GM21529 (cell line): ENCODE measurements around the gene CSNK1G2.

Experiments used
- ATAC-seq: cut with Tn5 transposase; IDR thresholded peaks from one replicate; pipeline ENCODE4 v1.9.1; 2021; ENCODE audit not compliant: unreplicated experiment

The CSNK1G2 gene

DNA sequence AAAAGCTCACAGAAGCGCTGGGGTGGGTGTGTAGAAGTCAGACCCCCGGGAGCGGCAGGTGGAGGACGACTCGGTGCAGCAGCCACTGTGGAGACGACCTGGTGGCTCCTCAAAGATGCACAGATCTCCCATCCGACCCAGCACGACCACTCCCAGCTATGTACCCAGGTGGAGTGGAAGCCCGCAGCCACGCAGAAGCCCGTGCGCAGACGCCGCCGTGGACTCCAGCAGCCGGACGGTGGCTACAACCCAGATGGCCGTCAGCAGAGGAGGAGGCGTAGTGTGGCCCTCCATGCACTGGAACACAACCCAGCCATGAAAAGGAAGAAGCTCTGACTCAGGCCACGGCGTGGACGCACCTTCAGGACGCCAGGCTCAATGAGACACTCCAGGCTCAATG lies 21.7 kb downstream of the CSNK1G2 start:
- ATAC-seq = no peak

DNA sequence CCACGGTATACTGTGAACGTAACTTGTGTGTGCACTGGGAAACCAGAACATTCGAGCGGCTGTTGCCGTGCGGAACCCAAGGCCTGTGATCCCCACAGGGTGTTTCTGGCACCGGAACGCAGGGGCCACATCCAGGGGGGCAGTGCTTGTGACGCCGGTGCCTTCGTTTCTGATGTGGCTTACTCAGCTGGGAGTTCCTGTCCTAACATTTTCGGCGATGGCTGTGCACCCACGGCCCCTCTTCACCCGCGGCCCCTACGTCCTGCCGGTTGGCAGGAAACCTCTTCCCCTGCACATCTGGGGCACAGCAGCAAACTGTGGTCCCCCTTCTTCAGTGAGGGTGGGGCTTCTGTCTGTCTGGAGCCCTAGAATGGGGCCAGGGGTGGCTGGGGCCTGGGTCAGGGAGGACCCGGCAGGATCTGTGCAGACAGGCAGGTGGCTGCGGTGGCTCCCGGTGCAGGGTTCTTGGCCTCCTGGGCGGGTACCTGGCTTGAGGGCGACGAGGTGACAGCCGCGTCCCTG lies 26.2 kb downstream of the CSNK1G2 start:
- ATAC-seq = no peak

DNA sequence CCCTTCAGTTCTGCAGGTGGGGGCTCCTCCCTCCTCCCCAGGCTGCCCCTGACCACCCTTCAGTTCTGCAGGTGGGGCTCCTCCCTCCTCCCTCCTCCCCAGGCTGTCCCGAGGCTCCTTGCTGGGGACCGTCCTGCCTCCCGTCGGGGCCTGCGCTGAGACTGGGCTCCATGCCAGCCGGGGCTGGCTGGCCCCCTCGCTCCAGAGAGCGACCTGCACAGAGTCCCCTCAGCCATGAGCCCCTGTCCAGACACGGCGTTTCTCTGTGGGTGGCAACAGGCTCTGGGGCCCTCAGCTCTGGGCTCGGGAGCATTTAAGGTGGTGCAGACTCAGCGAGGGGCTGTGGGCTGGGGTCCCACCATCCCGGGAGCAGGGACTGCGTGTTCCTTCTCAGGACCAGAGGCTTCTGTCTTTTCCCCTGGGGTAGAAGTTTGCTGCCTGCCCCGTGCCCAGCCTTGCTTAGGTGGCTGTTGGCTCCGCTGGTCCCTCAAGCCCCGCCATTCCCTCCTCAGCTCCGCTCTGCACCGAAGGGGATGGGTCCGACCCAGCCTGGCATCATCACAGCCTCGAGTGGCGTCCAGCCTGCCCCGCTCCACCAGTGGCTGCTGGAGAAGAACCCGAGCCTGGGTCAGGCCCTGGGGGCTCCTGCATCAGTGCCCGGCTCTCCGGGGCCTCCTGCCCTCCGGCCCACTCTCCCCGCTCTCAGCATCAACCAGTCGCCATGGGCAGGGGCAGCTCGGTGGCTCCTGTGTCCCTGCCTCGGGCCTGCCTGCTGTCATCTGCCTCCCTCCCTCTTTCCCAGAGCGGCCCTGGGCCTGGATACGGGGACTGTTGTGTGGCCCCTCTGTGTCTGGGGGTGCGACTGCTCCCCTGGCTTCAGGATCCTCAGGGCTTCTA lies 27.6 kb downstream of the CSNK1G2 start:
- ATAC-seq = no peak

DNA sequence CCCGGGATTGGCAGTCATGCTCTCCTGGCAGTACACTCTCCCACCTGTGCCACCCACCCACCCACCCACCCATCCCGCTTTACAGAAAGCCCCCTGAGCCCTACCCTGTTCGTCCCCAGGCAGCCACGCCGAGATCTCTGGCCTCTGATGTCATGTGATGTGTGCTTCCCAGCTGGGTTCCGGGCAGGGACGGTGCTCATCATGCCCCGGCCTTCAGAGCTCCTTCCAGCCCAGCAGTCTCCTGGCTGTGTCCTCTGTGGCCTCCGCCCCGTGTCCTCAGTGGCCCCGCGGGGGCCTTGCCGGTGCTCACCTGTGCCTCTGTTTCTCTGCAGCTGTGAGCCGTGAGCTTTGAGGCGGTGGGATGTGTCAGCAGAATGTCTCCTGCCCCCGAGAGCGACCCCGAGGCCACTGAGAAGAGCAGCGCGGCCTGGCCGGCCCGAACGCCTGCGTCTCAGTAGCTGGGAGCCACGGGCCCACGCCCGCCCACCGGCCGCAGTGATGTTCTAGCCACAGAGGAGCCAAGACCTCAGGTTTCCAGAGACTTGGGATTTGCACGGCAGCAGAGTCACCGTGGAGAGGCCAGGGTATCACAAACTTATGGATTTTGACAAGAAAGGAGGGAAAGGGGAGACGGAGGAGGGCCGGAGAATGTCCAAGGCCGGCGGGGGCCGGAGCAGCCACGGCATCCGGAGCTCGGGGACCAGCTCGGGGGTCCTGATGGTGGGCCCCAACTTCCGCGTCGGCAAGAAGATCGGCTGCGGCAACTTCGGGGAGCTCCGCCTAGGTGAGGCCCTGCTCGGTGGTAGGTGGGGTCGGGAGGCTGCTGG lies 28.4 kb downstream of the CSNK1G2 start:
- ATAC-seq = no peak

DNA sequence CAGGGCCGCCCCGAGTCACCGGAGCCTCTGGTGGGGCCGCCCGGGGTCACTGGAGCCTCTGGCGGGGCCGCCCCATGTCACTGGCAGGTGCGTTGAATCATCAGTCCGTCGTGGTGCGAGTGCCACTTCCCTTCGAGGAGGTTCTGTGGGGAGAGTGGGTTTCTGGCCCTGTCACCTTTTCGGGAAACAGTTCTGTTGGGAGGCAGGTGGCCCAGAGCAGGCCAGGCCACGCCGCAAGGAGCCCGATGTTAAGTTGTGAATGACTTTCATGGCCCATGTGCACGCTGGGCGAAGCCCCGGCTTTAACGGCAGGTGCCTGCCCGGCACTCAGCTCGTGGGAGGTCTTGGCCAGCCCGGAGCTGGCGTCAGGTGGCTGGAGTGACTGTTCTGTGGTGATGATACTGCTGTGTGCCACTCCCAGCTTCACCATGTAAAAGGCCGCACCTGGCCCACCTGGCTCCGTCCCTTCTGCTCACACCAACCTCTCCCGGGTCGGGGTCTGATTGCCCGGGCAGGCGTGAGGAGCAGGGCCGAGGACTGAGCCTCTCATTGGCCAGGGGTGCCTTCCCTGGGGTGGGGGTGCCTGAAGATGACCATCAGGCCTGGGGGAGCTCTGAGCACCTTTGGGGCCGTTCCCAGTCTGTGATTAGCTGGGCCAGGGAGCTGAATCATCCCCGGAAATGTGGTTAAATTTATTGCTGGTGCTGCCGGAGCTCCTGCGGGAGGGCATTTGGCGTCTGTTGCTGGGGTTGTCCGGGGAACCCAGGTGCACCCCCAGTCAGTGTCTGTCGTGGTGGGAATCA lies 29.2 kb downstream of the CSNK1G2 start:
- no peak for ATAC-seq

DNA sequence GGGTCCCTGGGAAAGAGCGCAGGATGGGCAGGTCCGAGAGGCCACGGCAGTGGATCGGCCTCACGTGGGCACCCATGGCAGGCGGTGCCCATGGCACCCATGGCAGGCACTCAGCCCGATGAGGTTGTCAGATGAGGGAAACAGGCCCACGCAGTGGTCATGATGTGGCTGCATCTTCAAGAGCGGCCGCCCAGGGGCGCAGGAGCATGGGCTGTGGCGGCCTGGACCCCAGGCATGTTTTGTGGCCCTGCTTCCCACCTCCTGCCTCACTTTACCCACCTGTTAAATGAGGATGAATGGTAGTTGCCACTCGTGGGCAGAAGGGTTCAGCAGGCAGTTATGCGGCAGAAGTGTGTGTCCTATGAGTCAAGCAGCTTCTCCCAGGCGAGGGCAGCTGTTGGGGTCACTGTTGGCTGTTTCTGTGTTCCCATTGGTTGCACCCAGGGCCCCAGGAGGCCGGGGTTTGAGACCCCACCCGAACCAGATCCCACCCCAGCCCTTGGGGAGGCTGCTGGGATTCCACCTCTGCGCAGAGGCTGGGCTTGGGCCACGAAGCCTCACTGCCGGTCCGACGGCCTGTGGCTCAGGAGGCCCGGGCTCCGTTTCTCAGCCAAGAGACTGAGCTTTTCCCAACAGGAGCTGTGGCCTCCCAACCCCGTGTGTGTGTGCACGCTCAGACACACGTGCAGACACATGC lies 30.0 kb downstream of the CSNK1G2 start:
- ATAC-seq = no peak

DNA sequence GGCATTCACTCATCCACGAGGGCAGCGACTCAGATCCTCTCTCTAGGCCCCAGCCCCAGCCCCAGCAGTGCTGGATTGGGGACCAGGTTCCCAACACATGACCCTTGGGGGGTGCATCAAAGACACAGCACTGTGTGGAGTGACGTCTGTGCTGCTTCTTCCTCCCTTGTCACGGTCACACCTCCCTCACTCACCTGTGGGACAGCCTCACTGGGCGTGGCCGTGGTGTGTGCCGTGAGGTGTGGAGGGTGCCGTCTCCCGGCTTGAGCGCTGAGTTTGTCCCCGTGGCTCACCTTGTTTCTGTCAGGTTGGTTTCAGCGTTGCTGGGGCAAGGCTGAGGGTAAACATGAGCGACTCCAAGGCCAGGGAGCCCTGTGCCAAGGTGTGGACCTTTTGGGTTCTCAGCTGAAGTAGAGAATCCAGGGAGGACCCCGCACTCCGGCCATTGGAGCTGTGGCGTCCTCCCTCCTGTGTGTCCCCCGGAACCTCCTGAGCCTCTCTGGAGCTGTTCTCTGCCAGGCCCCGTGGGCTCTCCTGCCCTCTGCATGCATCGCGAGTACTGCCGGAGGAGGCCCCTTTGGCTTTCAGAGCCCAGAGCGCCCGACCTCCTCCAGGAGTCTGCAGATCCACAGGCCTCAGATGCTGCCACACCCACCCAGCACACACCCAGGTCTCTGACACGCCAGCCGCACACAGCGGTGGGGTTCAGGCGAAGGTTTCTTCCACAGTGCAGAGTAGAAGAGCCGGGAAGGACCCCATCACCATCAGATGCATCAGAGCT lies 33.6 kb downstream of the CSNK1G2 start:
- no peak for ATAC-seq

DNA sequence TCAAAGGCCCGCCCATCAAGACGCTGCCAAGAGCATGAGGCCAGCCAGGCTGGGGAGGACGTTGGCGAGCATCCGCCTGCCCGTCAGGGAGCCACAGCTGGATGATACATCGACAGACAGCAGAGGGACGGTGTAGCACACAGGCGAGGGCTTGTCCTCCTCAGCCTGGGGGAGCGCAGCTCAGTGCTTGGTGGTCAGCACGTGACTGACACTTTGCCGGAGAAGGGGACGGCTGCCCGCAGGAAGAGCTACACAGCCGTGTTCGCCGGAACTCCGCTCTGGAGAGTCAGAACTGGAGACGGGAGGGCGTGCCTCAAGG lies 34.1 kb downstream of the CSNK1G2 start:
- ATAC-seq = no peak

DNA sequence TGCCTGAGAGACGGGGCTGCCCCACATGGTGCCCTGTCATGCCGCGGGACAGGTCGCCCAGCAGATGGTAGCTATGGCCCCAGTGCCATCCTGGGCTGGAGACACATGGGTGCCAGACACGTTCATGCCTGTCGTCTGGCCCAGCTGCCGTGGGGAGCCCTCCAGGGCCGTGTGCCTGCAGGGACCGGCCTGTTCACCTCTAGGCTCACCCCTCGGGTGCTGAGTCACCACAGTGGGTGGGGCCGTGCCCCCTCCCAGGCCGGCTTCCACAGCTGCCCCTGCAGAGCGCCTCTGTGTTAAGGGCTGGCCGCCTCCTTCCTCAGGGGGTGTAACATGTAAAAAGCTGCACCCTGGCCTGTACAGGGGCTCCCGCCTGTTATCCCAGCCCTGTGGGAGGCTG lies 36.1 kb downstream of the CSNK1G2 start:
- no peak for ATAC-seq

DNA sequence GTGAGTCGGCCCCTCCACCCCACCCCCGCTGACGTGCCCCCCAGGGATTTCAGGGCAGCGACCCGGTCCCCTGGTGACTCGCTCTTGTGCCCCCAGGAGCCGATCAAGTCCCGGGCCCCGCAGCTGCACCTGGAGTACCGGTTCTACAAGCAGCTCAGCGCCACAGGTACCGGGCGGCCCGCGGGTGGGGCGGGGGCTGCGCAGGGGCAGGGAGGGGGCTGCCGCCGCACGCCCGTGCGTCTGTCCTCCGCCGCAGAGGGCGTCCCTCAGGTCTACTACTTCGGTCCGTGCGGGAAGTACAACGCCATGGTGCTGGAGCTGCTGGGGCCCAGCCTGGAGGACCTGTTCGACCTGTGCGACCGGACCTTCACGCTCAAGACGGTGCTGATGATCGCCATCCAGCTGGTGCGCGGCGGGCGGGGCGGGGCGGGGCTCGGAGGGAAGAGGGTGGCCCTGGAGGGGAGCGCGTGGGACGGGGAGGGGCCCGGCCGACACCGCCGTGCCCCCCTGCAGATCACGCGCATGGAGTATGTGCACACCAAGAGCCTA lies 37.4 kb downstream of the CSNK1G2 start:
- no peak for ATAC-seq

DNA sequence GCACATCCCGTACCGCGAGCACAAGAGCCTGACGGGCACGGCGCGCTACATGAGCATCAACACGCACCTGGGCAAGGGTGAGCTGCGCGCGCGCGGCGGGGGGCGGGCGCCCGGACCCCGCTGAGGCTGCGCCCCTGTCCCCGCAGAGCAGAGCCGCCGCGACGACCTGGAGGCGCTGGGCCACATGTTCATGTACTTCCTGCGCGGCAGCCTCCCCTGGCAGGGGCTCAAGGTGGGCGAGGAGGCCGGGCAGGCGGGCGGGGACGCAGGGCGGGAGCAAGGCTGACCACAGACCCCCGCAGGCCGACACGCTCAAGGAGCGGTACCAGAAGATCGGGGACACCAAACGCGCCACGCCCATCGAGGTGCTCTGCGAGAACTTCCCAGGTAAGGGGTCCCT lies 38.0 kb downstream of the CSNK1G2 start:
- no peak for ATAC-seq

DNA sequence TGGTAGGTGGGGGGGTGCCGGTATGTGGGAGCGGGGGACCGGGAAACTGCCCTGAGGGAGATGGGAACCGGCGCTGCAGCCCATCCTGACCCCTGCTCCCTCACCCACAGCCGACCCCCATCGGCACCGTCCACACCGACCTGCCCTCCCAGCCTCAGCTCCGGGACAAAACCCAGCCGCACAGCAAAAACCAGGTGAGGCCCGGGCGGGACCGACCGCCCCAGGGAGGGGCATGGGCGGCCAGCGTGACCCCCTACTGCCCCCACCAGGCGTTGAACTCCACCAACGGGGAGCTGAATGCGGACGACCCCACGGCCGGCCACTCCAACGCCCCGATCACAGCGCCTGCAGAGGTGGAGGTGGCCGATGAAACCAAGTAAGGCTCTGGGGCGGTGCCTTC lies 38.7 kb downstream of the CSNK1G2 start:
- no peak for ATAC-seq

DNA sequence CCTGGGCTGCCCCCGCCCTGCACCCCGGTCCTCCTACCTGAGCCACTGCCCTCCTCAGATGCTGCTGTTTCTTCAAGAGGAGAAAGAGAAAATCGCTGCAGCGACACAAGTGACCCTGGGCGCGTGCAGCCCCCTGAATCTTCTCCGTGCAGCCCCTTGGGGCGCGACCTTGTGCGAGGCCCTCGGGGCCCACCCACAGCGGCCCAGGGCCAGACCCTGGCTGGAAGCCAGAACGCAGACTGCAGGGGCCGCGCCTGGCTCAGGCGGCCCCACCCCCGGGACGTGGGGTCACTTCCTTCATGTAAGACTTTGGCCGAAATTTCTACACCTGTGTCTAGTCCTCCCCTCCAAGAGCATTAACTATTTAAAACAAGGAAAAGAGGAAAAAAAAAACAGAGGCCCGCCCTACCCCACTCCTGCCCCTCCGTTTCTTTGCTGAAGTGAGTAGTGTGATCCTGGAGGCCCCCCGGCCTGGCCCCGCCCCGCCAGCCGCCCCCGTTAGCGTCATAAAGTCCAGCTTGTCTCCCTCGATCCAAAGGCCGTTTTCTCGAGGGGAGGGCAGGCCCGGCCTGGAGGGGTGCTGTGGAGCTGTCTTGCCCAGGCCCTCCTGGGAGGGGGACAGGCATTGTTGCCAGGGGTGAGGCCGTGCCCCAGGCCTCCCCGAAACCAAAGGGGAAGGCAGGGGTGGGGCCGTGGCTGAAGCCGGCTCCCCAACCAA lies 39.3 kb downstream of the CSNK1G2 start:
- no peak for ATAC-seq

DNA sequence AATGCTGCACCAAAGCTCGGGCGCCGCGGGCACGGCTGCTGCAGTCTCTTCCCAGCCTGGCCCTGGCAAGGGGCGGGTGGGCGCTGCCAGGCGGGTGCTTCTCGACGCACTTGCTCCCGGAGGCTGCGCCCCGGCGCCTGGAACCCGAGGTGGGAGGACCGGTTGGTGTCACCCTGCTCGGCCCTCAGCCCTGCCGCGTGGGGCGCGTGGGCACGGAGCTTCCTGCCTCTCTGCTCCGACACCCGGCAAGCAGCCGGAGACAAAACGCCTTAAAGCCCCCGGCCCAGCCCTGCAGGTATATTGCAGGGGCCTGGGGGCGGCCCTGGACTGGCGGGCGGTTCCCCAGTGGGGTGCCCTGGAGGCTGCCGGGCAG lies 39.8 kb downstream of the CSNK1G2 start:
- ATAC-seq = no peak

DNA sequence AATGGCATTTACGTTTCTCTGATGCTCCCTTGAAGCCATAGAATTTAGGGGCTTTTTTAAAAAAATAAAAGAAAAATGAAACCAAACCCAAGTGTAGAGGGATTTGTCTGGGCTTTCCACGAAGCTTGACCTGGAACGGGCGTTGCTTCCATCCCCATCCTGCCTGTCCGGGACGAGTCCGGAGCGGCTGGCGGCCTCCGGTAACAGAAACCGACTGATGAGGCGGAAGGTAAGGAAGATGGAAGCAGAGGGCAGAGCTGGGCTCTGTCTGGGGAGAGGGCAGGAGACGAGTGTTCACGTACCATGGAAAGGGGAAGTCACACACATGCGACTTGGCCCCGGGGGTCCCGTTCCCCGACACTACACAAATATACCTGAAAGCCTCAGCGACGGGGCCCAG lies 40.3 kb downstream of the CSNK1G2 start:
- no peak for ATAC-seq

DNA sequence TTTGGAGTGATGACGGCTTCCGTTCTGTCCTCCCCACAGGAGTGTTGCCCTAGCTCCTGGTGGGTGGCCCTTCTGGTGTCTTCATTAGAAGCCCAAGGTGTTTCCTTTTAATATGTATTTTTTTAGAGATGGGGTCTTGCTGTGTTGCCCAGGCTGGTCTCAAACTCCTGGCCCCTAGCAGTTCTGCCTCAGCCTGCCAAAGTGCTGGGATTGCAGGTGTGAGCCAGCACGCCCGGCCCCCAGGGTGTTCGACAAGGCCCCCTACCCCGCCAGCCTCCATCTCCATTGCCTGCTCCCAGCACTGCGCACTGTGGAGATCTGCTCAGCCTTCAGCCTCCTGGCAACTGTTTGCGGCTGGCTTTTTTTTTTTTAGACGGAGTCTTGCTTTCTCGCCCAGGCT lies 43.4 kb downstream of the CSNK1G2 start:
- no peak for ATAC-seq

DNA sequence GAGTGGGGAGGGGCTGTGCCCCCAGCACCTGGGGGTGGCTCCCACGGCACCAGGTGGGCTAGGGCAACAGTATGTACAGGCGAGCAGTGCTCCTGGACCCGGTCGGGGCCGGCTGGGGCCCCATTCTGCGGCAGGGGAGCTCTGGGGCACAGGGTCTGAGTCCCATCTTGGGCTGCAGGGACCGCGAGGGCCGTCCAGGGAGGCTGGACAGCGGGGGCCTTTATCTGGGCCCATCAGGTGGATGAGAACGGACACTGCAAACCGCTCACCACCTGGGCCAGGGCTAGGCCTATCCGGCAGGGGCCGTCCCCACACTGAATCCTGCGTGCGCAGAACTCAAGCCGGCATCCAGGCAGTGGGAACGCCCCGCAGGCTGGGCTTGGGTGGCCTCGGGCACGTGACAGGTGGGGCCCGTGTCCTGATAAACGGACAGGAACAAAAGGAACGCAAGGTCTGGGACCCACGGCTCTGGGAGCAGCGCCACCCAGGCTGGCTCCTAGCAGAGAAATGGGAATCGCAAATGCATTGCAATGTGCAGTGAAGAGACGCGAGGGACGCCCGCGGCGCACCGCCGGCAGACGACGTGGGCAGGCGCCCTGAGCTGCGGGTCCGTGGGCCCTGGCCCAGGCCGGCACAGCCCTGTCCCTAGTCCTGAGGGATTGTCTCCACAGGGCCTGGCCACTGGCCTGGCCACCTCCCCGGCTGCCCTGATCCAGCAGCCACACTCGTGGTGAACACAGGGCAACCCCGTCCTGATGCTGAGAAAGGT lies 44.8 kb downstream of the CSNK1G2 start:
- ATAC-seq = no peak
